ENCODE measurements around the gene EML5.

The EML5 gene

GRCh38 chr14:88598097-88598675 lies 194.6 kb downstream of the EML5 start:
- TF ChIP-seq YY1 (IDR thresholded peaks at IDR 0.05; ENCODE audit: insufficient read depth, insufficient read length) (no peak), SUZ12 (IDR thresholded peaks at IDR 0.05; ENCODE audit: extremely low read depth, insufficient read depth, insufficient read length) (no peak), ZNF274 (IDR thresholded peaks at IDR 0.05; ENCODE audit: low read depth, low read length) (no peak)

GRCh38 chr14:88597601-88598000 lies 195.2 kb downstream of the EML5 start:
- DNase-seq (ENCODE audit: low read depth, low spot score) = no peak
- Histone ChIP-seq H3K36me3 (ENCODE audit: insufficient read depth, insufficient read length, low read length) (peaks cover 81% of the 10 kb centered on the region), H3K4me3 (ENCODE audit: insufficient read length, low read depth) (no peak overlapping the region), H3K4me1 (ENCODE audit: insufficient read depth, insufficient read length) (no peaks in the 10 kb centered on the region), H3K27me3 (ENCODE audit: insufficient read depth, insufficient read length) (no peaks in the 10 kb centered on the region), H3K9me3 (ENCODE audit: insufficient read depth, low read length) (no peaks in the 10 kb centered on the region), H3K9ac (ENCODE audit: insufficient read length, low read depth) (no peak overlapping the region)
- no peak for TF ChIP-seq ZNF274 (IDR thresholded peaks at IDR 0.05; ENCODE audit: low read depth, low read length)
- TF ChIP-seq YY1 (IDR thresholded peaks at IDR 0.05; ENCODE audit: insufficient read depth, insufficient read length) = no peak
- no peak for TF ChIP-seq SUZ12 (IDR thresholded peaks at IDR 0.05; ENCODE audit: extremely low read depth, insufficient read depth, insufficient read length)

More at GRCh38 chr14:88598097-88598675, 194.6 kb downstream of the EML5 start:
- H3K27me3 ChIP-seq (ENCODE audit: insufficient read depth, insufficient read length) = no peaks in the 10 kb centered on the region
- peaks cover 86% of the 10 kb centered on the region for H3K36me3 ChIP-seq (ENCODE audit: insufficient read depth, insufficient read length, low read length)
- no peaks in the 10 kb centered on the region for H3K9me3 ChIP-seq (ENCODE audit: insufficient read depth, low read length)
- no peak overlapping the region for H3K4me3 ChIP-seq (ENCODE audit: insufficient read length, low read depth)
- no peaks in the 10 kb centered on the region for H3K4me1 ChIP-seq (ENCODE audit: insufficient read depth, insufficient read length)
- H3K9ac ChIP-seq (ENCODE audit: insufficient read length, low read depth) = no peak overlapping the region
- DNase-seq (ENCODE audit: low read depth, low spot score) = no peak

GRCh38 chr14:88597038-88597437 lies 195.7 kb downstream of the EML5 start:
- H3K4me3 ChIP-seq (ENCODE audit: insufficient read length, low read depth) = no peak overlapping the region
- no peaks in the 10 kb centered on the region for H3K4me1 ChIP-seq (ENCODE audit: insufficient read depth, insufficient read length)
- H3K9ac ChIP-seq (ENCODE audit: insufficient read length, low read depth) = no peak overlapping the region
- TF ChIP-seq YY1 (IDR thresholded peaks at IDR 0.05; ENCODE audit: insufficient read depth, insufficient read length) (no peak), ZNF274 (IDR thresholded peaks at IDR 0.05; ENCODE audit: low read depth, low read length) (no peak), SUZ12 (IDR thresholded peaks at IDR 0.05; ENCODE audit: extremely low read depth, insufficient read depth, insufficient read length) (no peak)
- H3K27me3 ChIP-seq (ENCODE audit: insufficient read depth, insufficient read length) = no peaks in the 10 kb centered on the region
- DNase-seq (ENCODE audit: low read depth, low spot score) = no peak
- H3K36me3 ChIP-seq (ENCODE audit: insufficient read depth, insufficient read length, low read length) = peaks cover 75% of the 10 kb centered on the region
- no peaks in the 10 kb centered on the region for H3K9me3 ChIP-seq (ENCODE audit: insufficient read depth, low read length)

GRCh38 chr14:88592031-88592430 lies 200.7 kb downstream of the EML5 start:
- peaks cover 53% of the 10 kb centered on the region for H3K36me3 ChIP-seq (ENCODE audit: insufficient read depth, insufficient read length, low read length)
- no peaks in the 10 kb centered on the region for H3K9me3 ChIP-seq (ENCODE audit: insufficient read depth, low read length)
- TF ChIP-seq YY1 (IDR thresholded peaks at IDR 0.05; ENCODE audit: insufficient read depth, insufficient read length) = no peak
- no peak for TF ChIP-seq ZNF274 (IDR thresholded peaks at IDR 0.05; ENCODE audit: low read depth, low read length)
- TF ChIP-seq SUZ12 (IDR thresholded peaks at IDR 0.05; ENCODE audit: extremely low read depth, insufficient read depth, insufficient read length) = no peak
- no peak overlapping the region for H3K4me3 ChIP-seq (ENCODE audit: insufficient read length, low read depth)
- no peaks in the 10 kb centered on the region for H3K27me3 ChIP-seq (ENCODE audit: insufficient read depth, insufficient read length)
- H3K9ac ChIP-seq (ENCODE audit: insufficient read length, low read depth) = no peak overlapping the region
- no peaks in the 10 kb centered on the region for H3K4me1 ChIP-seq (ENCODE audit: insufficient read depth, insufficient read length)
- DNase-seq (ENCODE audit: low read depth, low spot score) = no peak

- Histone ChIP-seq H3K9ac (ENCODE audit: insufficient read length, low read depth) (no peak overlapping the region), H3K9me3 (ENCODE audit: insufficient read depth, low read length) (no peaks in the 10 kb centered on the region)
- no peak for DNase-seq (ENCODE audit: low read depth, low spot score)
Measured at GRCh38 chr14:88590173-88590572, 202.6 kb downstream of the EML5 start.

GRCh38 chr14:88588081-88588480 lies 204.7 kb downstream of the EML5 start:
- peaks cover 41% of the 10 kb centered on the region for H3K36me3 ChIP-seq (ENCODE audit: insufficient read depth, insufficient read length, low read length)
- no peak for DNase-seq (ENCODE audit: low read depth, low spot score)
- no peaks in the 10 kb centered on the region for H3K4me1 ChIP-seq (ENCODE audit: insufficient read depth, insufficient read length)
- TF ChIP-seq ZNF274 (IDR thresholded peaks at IDR 0.05; ENCODE audit: low read depth, low read length) (no peak), YY1 (IDR thresholded peaks at IDR 0.05; ENCODE audit: insufficient read depth, insufficient read length) (no peak), SUZ12 (IDR thresholded peaks at IDR 0.05; ENCODE audit: extremely low read depth, insufficient read depth, insufficient read length) (no peak)
- no peak overlapping the region for H3K9ac ChIP-seq (ENCODE audit: insufficient read length, low read depth)
- no peak overlapping the region for H3K4me3 ChIP-seq (ENCODE audit: insufficient read length, low read depth)
- no peaks in the 10 kb centered on the region for H3K27me3 ChIP-seq (ENCODE audit: insufficient read depth, insufficient read length)
- no peaks in the 10 kb centered on the region for H3K9me3 ChIP-seq (ENCODE audit: insufficient read depth, low read length)

More at GRCh38 chr14:88590173-88590572, 202.6 kb downstream of the EML5 start:
- TF ChIP-seq YY1 (IDR thresholded peaks at IDR 0.05; ENCODE audit: insufficient read depth, insufficient read length) = no peak
- TF ChIP-seq ZNF274 (IDR thresholded peaks at IDR 0.05; ENCODE audit: low read depth, low read length) = no peak
- TF ChIP-seq SUZ12 (IDR thresholded peaks at IDR 0.05; ENCODE audit: extremely low read depth, insufficient read depth, insufficient read length) = no peak
- Histone ChIP-seq H3K36me3 (ENCODE audit: insufficient read depth, insufficient read length, low read length) (peaks cover 38% of the 10 kb centered on the region), H3K27me3 (ENCODE audit: insufficient read depth, insufficient read length) (no peaks in the 10 kb centered on the region), H3K4me3 (ENCODE audit: insufficient read length, low read depth) (no peak overlapping the region), H3K4me1 (ENCODE audit: insufficient read depth, insufficient read length) (no peaks in the 10 kb centered on the region)

- Histone ChIP-seq H3K36me3 (ENCODE audit: insufficient read depth, insufficient read length, low read length) (peaks cover 56% of the 10 kb centered on the region), H3K4me1 (ENCODE audit: insufficient read depth, insufficient read length) (no peaks in the 10 kb centered on the region), H3K9ac (ENCODE audit: insufficient read length, low read depth) (no peak overlapping the region), H3K4me3 (ENCODE audit: insufficient read length, low read depth) (no peak overlapping the region), H3K9me3 (ENCODE audit: insufficient read depth, low read length) (no peaks in the 10 kb centered on the region), H3K27me3 (ENCODE audit: insufficient read depth, insufficient read length) (no peaks in the 10 kb centered on the region)
- DNase-seq (ENCODE audit: low read depth, low spot score) = no peak
- TF ChIP-seq ZNF274 (IDR thresholded peaks at IDR 0.05; ENCODE audit: low read depth, low read length) (no peak), SUZ12 (IDR thresholded peaks at IDR 0.05; ENCODE audit: extremely low read depth, insufficient read depth, insufficient read length) (no peak), YY1 (IDR thresholded peaks at IDR 0.05; ENCODE audit: insufficient read depth, insufficient read length) (no peak)
Measured at GRCh38 chr14:88584451-88584850, 208.3 kb downstream of the EML5 start.
